OCI-LY3 (cell line): ENCODE data around the gene GORAB.

Experiments used
- H2AFZ ChIP-seq: fragments of 200-600, 300-600 bp; shearing (Covaris generic); 2 replicates; pipeline ENCODE4 v1.6.0; 2014; ENCODE audit warnings: antibody characterized with exemption, low read depth, low read length
- H3K27ac ChIP-seq: fragments of 200-600, 300-600 bp; sonication (generic); 2 replicates; pipeline ENCODE4 v1.5.1; 2014; ENCODE audit warnings: mild to moderate bottlenecking, low read length, moderate library complexity, mixed read lengths
- H3K27me3 ChIP-seq: fragments of 200-600, 300-600 bp; sonication (generic); 2 replicates; pipeline ENCODE4 v1.6.1; 2014; ENCODE audit warnings: low read depth, low read length, mixed read lengths
- H3K36me3 ChIP-seq: fragments of 200-600, 300-600 bp; sonication (generic); replicated peaks from 2 replicates; pipeline ENCODE3; 2014; ENCODE audit warnings: low read depth, low read length, mixed read lengths
- H3K4me1 ChIP-seq: fragments of 300-600, 200-600 bp; sonication (generic); 2 replicates; pipeline ENCODE4 v1.6.1; 2014; ENCODE audit warnings: low read length, mixed read lengths
- H3K4me2 ChIP-seq: fragments of 200-600, 300-600 bp; sonication (generic); 2 replicates; pipeline ENCODE4 v1.6.1; 2014; ENCODE audit warnings: low read length, mixed read lengths
- H3K4me3 ChIP-seq: fragments of 300-600, 200-600 bp; sonication (generic); 2 replicates; pipeline ENCODE4 v1.5.1; 2014; ENCODE audit warnings: antibody characterized with exemption, mild to moderate bottlenecking, low read length, moderate library complexity
- H3K79me2 ChIP-seq: fragments of 300-600, 200-600 bp; shearing (Covaris generic); 2 replicates; pipeline ENCODE4 v1.6.1; 2014; ENCODE audit warnings: mild to moderate bottlenecking, low read length, mixed read lengths
- H3K9ac ChIP-seq: fragments of 300-600, 200-600 bp; shearing (Covaris generic); 2 replicates; pipeline ENCODE4 v1.6.0; 2014; ENCODE audit warnings: mild to moderate bottlenecking, low read length, moderate library complexity
- H3K9me3 ChIP-seq: fragments of 200-600, 300-600 bp; shearing (Covaris generic); 2 replicates; pipeline ENCODE4 v1.6.1; 2014; ENCODE audit warnings: low read length, mixed read lengths; ENCODE audit not compliant: insufficient read depth
- H4K20me1 ChIP-seq: fragments of 200-600, 300-600 bp; sonication (generic); 2 replicates; pipeline ENCODE4 v1.6.1; 2016; ENCODE audit warnings: low read length, mixed read lengths; ENCODE audit not compliant: insufficient read depth
- EZH2phosphoT487 ChIP-seq: fragments of 200-600 bp; shearing (Covaris generic); IDR thresholded peaks from 2 replicates; pipeline ENCODE4 v1.6.1; 2018; ENCODE audit warnings: antibody characterized with exemption, mixed run types, low read depth
- TF ChIP-seq, protein P1 (sequence below): fragments of 200-600, 300-600 bp; sonication (generic); IDR thresholded peaks from 2 replicates; pipeline ENCODE4 v1.5.1; 2014; ENCODE audit warnings: antibody characterized with exemption, low read length, low read depth

GORAB gene

DNA sequence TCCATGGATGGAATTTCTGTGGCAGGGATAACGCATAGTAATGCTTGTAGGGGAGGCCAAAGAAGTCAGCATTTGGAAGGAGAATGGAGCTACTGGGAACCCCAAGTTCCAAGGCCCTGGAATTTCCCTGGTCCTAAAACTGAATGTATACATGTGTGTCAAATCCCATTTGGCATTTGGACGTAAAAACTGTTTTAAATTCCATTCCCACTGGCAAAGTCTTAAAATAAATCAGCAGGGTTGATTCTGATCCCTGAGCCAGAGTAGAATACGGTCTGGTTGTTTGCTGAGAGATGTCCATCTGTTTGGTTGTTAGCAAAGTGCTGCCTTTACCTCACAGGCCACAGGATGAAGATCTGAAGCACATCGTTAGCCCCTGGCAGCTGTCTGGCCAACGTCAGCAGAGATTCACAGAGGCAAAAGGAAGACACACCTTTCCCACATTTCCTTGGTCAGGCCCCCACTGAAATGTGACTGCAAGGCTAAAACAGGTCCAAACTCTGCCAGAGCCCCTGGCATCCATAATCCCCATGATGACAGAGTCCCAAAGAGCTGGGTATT, 62.2 kb downstream of the GORAB start:
- H2AFZ ChIP-seq, result no peak overlapping the region
- H3K9ac ChIP-seq, result no peak overlapping the region
- H3K27ac ChIP-seq, result no peak overlapping the region
- peaks cover 14% of the 10 kb centered on the region for H3K4me1 ChIP-seq
- H3K9me3 ChIP-seq, result peaks cover 4% of the 10 kb centered on the region; the same call in 1 of the 2 replicates
- no peak overlapping the region for H3K4me2 ChIP-seq
- no peaks in the 10 kb centered on the region for H4K20me1 ChIP-seq
- H3K36me3 ChIP-seq, result no peaks in the 10 kb centered on the region
- peaks cover 3% of the 10 kb centered on the region; the same call in 1 of the 2 replicates for H3K27me3 ChIP-seq
- H3K79me2 ChIP-seq, result no peaks in the 10 kb centered on the region
- H3K4me3 ChIP-seq, result no peak overlapping the region
- TF ChIP-seq, protein P1, sequence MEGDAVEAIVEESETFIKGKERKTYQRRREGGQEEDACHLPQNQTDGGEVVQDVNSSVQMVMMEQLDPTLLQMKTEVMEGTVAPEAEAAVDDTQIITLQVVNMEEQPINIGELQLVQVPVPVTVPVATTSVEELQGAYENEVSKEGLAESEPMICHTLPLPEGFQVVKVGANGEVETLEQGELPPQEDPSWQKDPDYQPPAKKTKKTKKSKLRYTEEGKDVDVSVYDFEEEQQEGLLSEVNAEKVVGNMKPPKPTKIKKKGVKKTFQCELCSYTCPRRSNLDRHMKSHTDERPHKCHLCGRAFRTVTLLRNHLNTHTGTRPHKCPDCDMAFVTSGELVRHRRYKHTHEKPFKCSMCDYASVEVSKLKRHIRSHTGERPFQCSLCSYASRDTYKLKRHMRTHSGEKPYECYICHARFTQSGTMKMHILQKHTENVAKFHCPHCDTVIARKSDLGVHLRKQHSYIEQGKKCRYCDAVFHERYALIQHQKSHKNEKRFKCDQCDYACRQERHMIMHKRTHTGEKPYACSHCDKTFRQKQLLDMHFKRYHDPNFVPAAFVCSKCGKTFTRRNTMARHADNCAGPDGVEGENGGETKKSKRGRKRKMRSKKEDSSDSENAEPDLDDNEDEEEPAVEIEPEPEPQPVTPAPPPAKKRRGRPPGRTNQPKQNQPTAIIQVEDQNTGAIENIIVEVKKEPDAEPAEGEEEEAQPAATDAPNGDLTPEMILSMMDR, result no peak
- no peak for TF ChIP-seq EZH2phosphoT487

DNA sequence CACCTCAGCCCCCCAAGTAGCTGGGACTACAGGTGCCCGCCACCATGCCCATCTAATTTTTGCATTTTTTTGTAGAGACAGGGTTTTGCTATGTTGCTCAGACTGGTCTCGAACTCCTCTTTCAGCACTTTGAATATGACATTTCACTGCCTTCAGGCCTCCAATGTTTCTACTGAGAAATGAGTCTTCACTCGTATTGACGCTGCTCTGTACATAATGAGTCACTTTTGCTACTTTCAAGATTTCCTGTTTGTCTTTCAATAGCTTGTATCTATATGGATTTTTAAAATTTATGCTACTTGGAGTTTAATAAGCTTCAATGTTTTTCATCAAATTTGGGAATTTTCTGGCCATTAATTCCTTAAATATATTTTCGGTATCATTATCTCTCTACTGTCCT, 64.7 kb downstream of the GORAB start:
- TF ChIP-seq, protein P1, result no peak
- no peak for TF ChIP-seq EZH2phosphoT487
- Histone ChIP-seq H3K4me3 (no peak overlapping the region), H3K4me1 (peaks cover 14% of the 10 kb centered on the region), H3K9ac (no peak overlapping the region), H3K36me3 (no peaks in the 10 kb centered on the region), H3K27me3 (no peaks in the 10 kb centered on the region), H3K4me2 (no peak overlapping the region), H4K20me1 (no peaks in the 10 kb centered on the region), H3K9me3 (peaks cover 4% of the 10 kb centered on the region; the same call in 1 of the 2 replicates), H3K79me2 (no peaks in the 10 kb centered on the region), H3K27ac (no peak overlapping the region), H2AFZ (no peak overlapping the region)

DNA sequence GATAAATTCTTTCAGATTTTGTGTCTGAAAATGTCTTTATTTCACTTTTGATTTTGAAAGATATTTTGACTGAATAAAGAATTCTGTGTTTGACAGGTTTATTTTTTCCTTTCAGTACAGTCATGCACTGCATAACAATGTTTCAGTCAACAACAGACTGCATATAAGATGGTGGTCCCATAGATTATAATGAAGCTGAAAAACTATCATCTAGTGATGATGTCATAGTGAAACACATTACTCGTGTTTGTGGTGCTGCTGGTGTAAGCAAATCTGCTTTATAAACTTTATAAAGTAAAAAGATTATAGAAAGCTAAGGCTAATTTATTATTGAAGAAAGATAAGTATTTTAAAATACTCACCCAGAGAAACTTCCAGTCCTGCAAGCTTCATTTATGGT, 66.7 kb downstream of the GORAB start:
- no peaks in the 10 kb centered on the region for H3K27me3 ChIP-seq
- no peaks in the 10 kb centered on the region for H3K79me2 ChIP-seq
- H3K27ac ChIP-seq, result no peak overlapping the region
- no peak overlapping the region for H2AFZ ChIP-seq
- H4K20me1 ChIP-seq, result no peaks in the 10 kb centered on the region
- H3K9me3 ChIP-seq, result peaks cover 9% of the 10 kb centered on the region; the same call in 1 of the 2 replicates
- no peak overlapping the region for H3K9ac ChIP-seq
- no peaks in the 10 kb centered on the region for H3K36me3 ChIP-seq
- no peak overlapping the region for H3K4me3 ChIP-seq
- H3K4me1 ChIP-seq, result peaks cover under 1% of the 10 kb centered on the region; the same call in 1 of the 2 replicates
- TF ChIP-seq, protein P1, result no peak
- no peak for TF ChIP-seq EZH2phosphoT487
- H3K4me2 ChIP-seq, result no peak overlapping the region

DNA sequence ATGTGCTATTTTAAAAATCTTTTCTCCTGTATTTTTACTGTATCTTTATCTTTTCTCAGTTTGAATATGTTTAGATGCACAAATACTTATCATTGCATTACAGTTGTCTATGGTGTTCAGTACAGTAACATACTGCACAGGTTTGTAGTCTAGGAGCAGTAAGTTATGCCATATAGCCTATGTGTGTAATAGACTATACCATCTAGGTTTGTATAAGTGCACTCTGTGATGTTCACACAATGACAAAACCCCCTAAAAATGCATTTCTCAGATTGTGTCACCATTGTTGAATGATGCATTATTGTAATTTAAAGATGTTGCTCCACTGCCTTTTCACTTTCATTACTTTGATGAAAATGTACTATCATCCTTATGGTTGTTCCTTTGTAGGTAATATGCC, 67.1 kb downstream of the GORAB start:
- H3K79me2 ChIP-seq, result no peaks in the 10 kb centered on the region
- no peaks in the 10 kb centered on the region for H4K20me1 ChIP-seq
- TF ChIP-seq EZH2phosphoT487, result no peak
- TF ChIP-seq, protein P1, result no peak
- peaks cover 9% of the 10 kb centered on the region; the same call in 1 of the 2 replicates for H3K9me3 ChIP-seq
- no peak overlapping the region for H3K4me3 ChIP-seq
- no peaks in the 10 kb centered on the region for H3K4me1 ChIP-seq
- H3K36me3 ChIP-seq, result no peaks in the 10 kb centered on the region
- H3K9ac ChIP-seq, result no peak overlapping the region
- H2AFZ ChIP-seq, result no peak overlapping the region
- no peak overlapping the region for H3K4me2 ChIP-seq
- H3K27me3 ChIP-seq, result no peaks in the 10 kb centered on the region
- H3K27ac ChIP-seq, result no peak overlapping the region
